Testis (tissue), 2 donors: ENCODE measurements around the gene JPT1.

Experiments
- POLR2A ChIP-seq: fragments of 450-650 bp; IDR thresholded peaks from one replicate; pipeline ENCODE4 v1.6.1; 2017; ENCODE audit warnings: antibody characterized with exemption, mild to moderate bottlenecking, moderate library complexity
- TF ChIP-seq, protein P1 (sequence below), 3 experiments: fragments of 450-650 bp in 2 of 3; fragments of 200-600 bp in 1 of 3; sonication (generic) in 1 of 3; IDR thresholded peaks; one replicate each; pipeline ENCODE4 v1.5.1; 2016 to 2019; ENCODE audit warnings: antibody characterized with exemption in 3 of 3, mild to moderate bottlenecking in 2 of 3, moderate library complexity in 1 of 3

- TF ChIP-seq, protein P1, sequence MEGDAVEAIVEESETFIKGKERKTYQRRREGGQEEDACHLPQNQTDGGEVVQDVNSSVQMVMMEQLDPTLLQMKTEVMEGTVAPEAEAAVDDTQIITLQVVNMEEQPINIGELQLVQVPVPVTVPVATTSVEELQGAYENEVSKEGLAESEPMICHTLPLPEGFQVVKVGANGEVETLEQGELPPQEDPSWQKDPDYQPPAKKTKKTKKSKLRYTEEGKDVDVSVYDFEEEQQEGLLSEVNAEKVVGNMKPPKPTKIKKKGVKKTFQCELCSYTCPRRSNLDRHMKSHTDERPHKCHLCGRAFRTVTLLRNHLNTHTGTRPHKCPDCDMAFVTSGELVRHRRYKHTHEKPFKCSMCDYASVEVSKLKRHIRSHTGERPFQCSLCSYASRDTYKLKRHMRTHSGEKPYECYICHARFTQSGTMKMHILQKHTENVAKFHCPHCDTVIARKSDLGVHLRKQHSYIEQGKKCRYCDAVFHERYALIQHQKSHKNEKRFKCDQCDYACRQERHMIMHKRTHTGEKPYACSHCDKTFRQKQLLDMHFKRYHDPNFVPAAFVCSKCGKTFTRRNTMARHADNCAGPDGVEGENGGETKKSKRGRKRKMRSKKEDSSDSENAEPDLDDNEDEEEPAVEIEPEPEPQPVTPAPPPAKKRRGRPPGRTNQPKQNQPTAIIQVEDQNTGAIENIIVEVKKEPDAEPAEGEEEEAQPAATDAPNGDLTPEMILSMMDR (IDR thresholded peaks at IDR 0.05), result no peak
- no peak for TF ChIP-seq POLR2A
Measured at GRCh38 chr17:75163074-75163473, 8.8 kb upstream of the JPT1 start.
